Esophagus muscularis mucosa (tissue), 4 donors: ENCODE data around the gene VIPAS39.

ENCODE experiments used
- EP300 ChIP-seq: sonication (generic); formaldehyde crosslinking; IDR thresholded peaks from one replicate; pipeline ENCODE4 v1.6.1; 2017; ENCODE audit warnings: antibody characterized with exemption
- POLR2A ChIP-seq: fragments of 450-650 bp; IDR thresholded peaks from one replicate; pipeline ENCODE4 v1.6.1; 2017; ENCODE audit warnings: antibody characterized with exemption, moderate library complexity, mild to moderate bottlenecking, low read depth
- TF ChIP-seq, protein P1 (sequence below), 3 experiments: fragments of 200-600 bp in 2 of 3; fragments of 450-650 bp in 1 of 3; sonication (generic) in 2 of 3; IDR thresholded peaks; one replicate each; pipeline ENCODE4 v1.5.1; 2017 to 2019; ENCODE audit warnings: antibody characterized with exemption in 3 of 3, mild to moderate bottlenecking in 2 of 3, moderate library complexity in 1 of 3

DNA sequence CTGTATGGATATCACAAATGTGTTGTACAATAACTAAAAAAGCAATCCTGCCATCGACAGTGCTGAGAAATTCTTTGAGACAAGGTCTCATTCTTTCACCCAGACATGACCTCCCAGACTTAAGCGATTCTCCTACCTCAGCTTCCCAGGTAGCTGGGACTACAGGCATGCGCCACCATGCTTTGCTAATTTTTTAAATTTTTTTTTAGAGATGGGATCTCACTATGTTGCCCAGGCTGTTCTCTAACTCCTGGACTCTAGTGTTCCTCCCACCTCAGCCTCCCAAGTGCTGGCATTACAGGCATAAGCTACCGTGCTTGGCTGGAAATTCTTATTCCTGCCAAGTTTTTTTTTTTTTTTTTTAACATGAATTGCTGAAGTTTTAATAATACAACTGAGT, 17.5 kb downstream of the VIPAS39 start:
- TF ChIP-seq POLR2A, result no peak
- no peak for TF ChIP-seq EP300
- TF ChIP-seq, protein P1, sequence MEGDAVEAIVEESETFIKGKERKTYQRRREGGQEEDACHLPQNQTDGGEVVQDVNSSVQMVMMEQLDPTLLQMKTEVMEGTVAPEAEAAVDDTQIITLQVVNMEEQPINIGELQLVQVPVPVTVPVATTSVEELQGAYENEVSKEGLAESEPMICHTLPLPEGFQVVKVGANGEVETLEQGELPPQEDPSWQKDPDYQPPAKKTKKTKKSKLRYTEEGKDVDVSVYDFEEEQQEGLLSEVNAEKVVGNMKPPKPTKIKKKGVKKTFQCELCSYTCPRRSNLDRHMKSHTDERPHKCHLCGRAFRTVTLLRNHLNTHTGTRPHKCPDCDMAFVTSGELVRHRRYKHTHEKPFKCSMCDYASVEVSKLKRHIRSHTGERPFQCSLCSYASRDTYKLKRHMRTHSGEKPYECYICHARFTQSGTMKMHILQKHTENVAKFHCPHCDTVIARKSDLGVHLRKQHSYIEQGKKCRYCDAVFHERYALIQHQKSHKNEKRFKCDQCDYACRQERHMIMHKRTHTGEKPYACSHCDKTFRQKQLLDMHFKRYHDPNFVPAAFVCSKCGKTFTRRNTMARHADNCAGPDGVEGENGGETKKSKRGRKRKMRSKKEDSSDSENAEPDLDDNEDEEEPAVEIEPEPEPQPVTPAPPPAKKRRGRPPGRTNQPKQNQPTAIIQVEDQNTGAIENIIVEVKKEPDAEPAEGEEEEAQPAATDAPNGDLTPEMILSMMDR (IDR thresholded peaks at IDR 0.05), result no peak
